GM21367 (cell line): ENCODE measurements around the gene NT5C.

Source experiments
- ATAC-seq: cut with Tn5 transposase; IDR thresholded peaks from one replicate; pipeline ENCODE4 v1.9.1; 2021; ENCODE audit not compliant: unreplicated experiment

The NT5C gene

GRCh38 chr17:75096082-75096625 lies 35.4 kb downstream of the NT5C start:
- ATAC-seq: no peak

GRCh38 chr17:75094871-75095399 lies 36.6 kb downstream of the NT5C start:
- no peak for ATAC-seq

DNA sequence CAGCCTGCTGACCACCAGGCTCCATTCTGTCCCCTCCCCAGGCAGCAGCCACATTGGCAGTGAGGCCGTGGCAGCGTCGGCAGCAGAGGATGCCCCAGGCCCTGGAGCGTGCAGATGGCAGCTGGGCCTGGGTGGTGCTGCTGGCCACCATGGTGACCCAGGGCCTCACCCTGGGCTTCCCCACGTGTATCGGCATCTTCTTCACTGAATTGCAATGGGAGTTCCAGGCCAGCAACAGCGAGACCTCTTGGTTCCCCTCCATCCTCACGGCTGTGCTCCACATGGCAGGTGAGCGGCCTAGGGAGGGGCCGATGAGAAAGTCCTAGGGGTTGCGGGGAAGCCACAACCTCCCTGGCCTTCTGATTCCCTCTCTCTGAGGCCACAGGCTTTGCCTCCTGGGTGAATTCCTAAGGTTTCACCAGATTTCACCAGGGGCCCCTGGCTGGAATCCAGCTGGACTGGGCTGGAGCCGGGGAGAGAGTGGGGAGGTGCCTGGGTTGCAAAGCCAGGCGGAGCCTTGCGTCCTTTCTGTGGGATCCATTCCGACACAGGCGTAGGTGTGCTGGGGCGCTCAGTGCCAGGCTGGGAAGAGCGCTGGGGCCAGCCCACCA lies 37.9 kb downstream of the NT5C start:
- no peak for ATAC-seq

DNA sequence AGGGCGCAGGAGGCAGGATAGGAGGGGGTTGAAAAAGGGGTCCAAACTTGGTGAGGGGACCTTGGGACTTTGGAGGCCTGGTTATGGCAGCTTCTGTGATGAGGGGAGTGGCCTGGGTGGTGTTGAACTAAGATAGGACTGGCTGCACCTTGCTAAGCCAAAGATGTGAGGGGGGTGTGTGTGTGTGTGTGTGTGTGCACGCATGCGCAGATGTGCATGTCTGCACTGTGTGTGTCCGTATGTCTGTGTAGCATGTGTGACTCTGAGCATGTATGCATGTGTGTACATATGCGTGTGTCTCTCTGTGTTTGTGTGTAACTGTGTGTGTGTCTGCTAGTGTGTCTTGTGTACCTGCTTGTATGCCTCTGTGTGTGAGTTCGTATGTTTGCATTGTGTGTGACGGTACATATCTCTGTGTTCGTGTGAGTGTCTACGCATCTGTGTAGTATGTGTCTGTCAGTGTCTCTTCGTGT lies 39.7 kb downstream of the NT5C start:
- ATAC-seq: no peak

- ATAC-seq: no peak
Observed at GRCh38 chr17:75090871-75091854, 40.4 kb downstream of the NT5C start.

DNA sequence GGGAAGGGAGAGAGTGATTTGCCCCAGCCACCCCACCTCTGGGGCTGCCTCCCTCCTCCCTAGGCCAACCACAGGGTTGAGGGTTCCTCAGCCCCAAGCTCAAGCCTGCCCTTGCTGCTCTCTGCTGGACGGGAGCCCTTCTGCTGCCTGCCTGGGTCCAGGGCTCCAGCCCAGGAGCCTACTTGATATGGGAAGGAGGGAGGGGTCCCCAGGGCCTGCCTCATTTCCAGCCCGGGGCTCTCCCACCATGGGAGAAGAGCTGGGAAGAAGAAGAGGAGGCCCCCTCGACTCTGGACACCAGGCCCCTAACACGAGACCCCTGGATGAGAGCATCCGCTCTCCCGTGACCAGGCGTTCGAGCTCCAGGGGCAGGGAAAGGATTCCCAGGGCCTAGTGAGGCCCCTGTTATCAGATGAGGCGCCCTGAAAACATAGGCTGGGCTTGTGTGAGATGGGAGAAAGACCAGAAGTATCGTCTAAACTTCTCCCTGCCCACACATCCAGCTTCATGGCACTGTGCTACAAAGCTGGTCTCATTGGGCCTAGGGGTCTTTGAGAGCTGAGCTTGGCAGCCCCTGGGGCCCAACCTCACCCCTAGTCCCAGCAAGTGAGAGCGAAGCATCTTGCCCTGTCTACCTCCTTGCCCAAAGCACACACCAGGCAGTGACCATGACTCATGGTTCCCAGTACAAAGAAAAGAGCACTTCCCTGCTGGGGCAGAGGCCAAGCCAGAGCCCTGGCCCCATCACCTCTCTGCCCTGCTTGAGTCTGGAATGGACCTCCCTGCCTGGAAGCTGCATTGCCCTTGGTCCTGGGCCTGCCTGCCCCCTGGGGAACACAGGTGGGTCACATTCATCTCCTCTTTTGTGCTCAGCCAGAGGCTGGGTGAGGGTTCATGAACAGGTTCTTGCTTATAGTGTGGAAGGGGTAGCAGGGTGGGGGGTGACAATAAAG lies 42.8 kb downstream of the NT5C start:
- no peak for ATAC-seq

- ATAC-seq: no peak
Observed at GRCh38 chr17:75087558-75088453, 43.7 kb downstream of the NT5C start, which contains the start of gene SLC16A5. TSS of gene SLC16A5 (plus strand) at chr17:75087954. CDS start at chr17:75093637, 5,683 bp downstream.

- no peak for ATAC-seq
Observed at GRCh38 chr17:75087182-75087557, 44.4 kb downstream of the NT5C start.

DNA sequence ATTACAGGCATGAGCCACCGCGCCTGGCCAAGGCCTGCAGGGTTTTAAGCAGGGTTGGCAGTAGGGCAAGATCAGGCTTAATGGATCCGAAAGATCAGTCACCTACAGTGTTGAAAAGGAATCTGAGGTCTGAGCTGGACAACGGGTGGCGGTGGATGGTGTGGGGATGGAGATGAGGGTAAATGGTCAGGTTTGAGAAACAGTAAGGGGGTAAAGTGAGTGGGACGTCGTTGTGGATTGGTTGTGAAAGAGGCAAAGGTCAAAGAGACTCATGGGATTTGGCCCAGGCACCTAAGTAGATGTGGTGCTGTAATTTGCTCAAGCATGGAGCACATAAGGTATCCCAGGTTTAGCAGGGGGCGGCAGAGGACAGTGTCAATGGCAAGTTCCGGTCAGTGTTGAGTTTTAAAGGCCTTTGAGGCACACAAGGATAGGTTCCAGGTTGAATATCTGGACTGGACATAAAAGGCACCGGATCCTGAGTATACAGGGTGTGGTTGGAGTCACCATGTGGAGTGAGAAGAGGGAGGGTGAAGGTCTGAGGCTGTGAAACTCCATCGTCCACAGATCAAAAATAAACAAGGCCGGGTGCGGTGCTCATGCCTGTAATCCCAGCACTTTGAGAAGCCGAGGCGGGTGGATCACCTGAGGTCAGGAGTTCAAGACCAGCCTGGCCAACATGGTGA lies 44.9 kb downstream of the NT5C start:
- ATAC-seq: no peak

GRCh38 chr17:75084039-75084660 lies 47.4 kb downstream of the NT5C start:
- ATAC-seq: no peak

DNA sequence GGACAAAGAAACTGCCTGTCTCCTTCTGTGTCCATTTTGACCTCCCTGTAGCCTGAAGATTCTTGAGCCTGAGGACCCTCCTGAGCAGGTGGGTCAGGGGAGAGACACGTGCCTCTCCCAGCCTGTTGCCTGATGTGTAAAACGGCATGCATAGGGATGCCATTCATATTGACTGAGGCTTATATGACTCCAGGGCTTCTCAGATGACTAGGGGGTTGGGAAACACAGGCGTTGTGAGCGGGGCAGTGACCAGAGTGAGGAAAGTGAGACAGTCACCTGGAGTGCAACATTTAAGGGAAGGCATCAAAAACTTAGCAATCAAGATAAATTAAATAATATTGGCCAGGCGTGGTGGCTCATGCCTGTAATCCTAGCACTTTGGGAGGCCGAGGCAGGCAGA lies 48.9 kb downstream of the NT5C start:
- ATAC-seq: no peak

DNA sequence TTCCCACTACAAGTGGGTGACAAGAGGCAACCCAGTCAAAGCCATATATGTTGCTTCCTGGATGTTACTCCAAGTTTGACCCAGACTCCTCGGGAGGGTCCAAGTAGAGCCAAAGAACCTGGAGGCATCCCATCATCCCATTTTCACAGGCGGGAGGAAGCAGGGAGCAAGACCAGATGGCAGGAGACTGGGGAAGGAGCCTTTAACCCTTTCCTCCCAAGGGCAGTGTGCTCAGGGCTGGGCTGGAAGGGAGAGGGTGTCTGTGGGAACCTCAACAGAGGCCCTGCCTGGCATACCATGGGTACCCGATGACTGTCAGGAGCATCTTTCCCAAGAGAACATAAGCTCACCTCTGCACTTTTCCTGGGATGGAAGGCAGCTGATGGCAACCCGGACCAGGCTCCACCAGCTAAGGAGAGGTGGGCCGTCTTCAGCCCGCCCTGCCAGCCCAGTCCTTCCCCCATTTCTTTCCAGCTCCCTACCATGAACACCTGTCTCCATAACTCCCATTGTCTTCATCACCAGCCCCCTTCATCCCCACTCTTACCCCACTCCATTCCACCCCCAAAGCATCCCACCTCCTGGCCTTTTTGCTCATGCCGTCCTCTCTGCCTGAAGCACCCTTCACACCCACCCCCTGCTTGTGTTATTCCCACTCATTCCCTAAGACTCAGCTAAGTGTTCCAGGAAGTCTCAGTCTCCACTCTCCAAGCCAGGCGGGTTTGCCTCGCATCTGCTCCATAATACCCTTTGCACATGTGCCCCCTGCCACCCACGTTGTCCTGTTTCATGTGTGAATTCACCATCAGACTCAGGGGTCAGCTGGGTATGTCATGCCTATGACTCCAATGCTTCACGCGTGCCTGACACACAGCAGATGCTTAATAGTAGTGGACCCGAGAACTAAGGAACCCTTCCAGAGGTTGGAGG lies 49.7 kb downstream of the NT5C start:
- no peak for ATAC-seq
